Smooth muscle cell (in vitro differentiated cells): ENCODE data around the gene ITGAL. TPM values are rescaled to one million over a fixed set of nuclear protein-coding genes. Genes with fewer than 3 reads are reported as not detected.
A peak's percentile ranks its signal among the peaks of the same experiment; 100 is the strongest.

Experiments
- DNase-seq: peaks from one replicate; lab custom pipeline; 2025; ENCODE audit not compliant: unreplicated experiment; lab: John Stamatoyannopoulos, UW
- H2AFZ ChIP-seq: fragments of 200-600 bp; sonication (generic); 2 replicates; pipeline ENCODE4 v1.6.0; 2016; ENCODE audit warnings: antibody characterized with exemption, low read depth, mild to moderate bottlenecking
- H3F3A ChIP-seq: fragments of 200-600 bp; sonication (generic); 2 replicates; pipeline ENCODE4 v1.6.0; 2017; ENCODE audit warnings: antibody characterized with exemption, low read depth
- H3K27ac ChIP-seq: fragments of 200-600 bp; sonication (generic); 2 replicates; pipeline ENCODE4 v1.5.1; 2016; ENCODE audit warnings: low read depth, mild to moderate bottlenecking
- H3K27me3 ChIP-seq: fragments of 200-600 bp; sonication (generic); 2 replicates; pipeline ENCODE4 v1.6.1; 2016; ENCODE audit warnings: low read depth, mild to moderate bottlenecking
- H3K36me3 ChIP-seq: fragments of 200-600 bp; sonication (generic); 2 replicates; pipeline ENCODE4 v1.5.1; 2016; ENCODE audit warnings: low read depth
- H3K4me1 ChIP-seq: fragments of 200-600 bp; sonication (generic); 2 replicates; pipeline ENCODE4 v1.5.1; 2016; ENCODE audit warnings: low read depth
- H3K4me2 ChIP-seq: fragments of 200-600 bp; sonication (generic); 2 replicates; pipeline ENCODE4 v1.6.0; 2016; ENCODE audit warnings: mild to moderate bottlenecking
- H3K4me3 ChIP-seq: fragments of 200-600 bp; sonication (generic); 2 replicates; pipeline ENCODE4 v1.5.1; 2016; ENCODE audit warnings: mild to moderate bottlenecking
- H3K79me2 ChIP-seq: fragments of 200-600 bp; sonication (generic); 2 replicates; pipeline ENCODE4 v1.6.0; 2016; ENCODE audit warnings: low read depth, mild to moderate bottlenecking
- H3K9ac ChIP-seq: fragments of 200-600 bp; sonication (generic); 2 replicates; pipeline ENCODE4 v1.6.0; 2016; ENCODE audit warnings: low read depth
- H3K9me3 ChIP-seq: fragments of 200-600 bp; sonication (generic); replicated peaks from 2 replicates; pipeline ENCODE4 v1.5.1; 2016; ENCODE audit warnings: low read depth
- H4K20me1 ChIP-seq: fragments of 200-600 bp; sonication (generic); 2 replicates; pipeline ENCODE4 v1.6.0; 2016; ENCODE audit warnings: low read depth
- WGBS: methylation state at CpG from one replicate; pipeline ENCODE4 v1.1.7; 2016; ENCODE audit warnings: low lambda C conversion rate; 5-methylcytosine and 5-hydroxymethylcytosine counted together
- polyA plus RNA-seq: library from polyadenylated mRNA; unstranded; fragments of >200 nt; fragmentation: Nextera tagmentation; extraction: Ambion mirVana; gene quantifications from 2 replicates; pipeline ENCODE4 v1.2.1, GENCODE V29; 2016
- total RNA-seq: library from RNA; depleted of rRNA; stranded (reverse); fragments of >200 nt; gene quantifications from 2 replicates; pipeline ENCODE4 v1.2.3, GENCODE V29; 2014
- TF ChIP-seq, protein P1 (sequence below): fragments of 200-600 bp; sonication (generic); IDR thresholded peaks from 2 replicates; pipeline ENCODE4 v1.5.1; 2017; ENCODE audit warnings: borderline replicate concordance, mild to moderate bottlenecking, antibody characterized with exemption; ENCODE audit not compliant: insufficient read depth, poor library complexity, severe bottlenecking

Gene ITGAL
- total and polyA plus RNA-seq, 2 experiments from 2014 or later: not detected

DNA sequence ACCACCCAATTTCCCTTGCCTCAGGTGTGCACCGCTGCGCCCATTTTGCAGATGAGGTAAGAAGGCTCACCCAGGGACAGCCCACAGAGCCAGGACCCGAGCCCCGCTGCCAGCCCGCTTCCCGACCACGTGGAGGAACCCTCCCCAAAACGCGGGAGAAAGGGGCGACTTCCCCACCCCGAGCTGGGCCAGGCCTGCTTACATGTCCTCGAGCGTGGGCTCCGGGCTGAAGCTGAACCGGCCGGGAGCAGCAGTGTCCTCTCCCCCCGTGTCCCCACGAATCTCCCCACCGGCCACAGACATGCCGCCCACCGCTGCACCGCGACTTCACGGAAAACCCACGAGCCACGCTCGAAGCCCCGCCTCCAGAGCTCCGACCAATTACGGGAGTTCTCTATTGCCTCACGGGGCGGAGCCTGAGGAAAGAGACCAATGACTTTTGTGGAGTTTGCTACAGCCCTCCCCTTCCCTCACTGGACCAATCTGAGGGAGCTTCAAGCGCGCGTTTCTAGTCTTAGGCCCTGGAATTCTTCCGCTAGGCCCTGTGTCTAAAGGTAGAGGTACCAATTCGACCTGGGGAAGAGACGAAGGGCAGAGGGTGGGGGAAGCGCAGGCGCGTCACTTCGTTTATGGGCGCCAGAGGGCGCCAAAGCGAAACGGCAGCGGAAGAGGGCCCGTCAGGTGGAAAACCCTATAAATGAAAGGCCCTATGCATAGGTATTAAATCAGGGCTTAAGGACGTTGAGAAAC lies 42.7 kb upstream of the ITGAL start, which contains the start of gene DCTPP1:
TSS of gene DCTPP1 (minus strand) at position 353 of the 750 bp plus-strand sequence. CDS start at position 303, 50 bp downstream.
- Histone ChIP-seq H3K9ac (peak within 1 kb of the TSS; percentile 19), H3K4me3 (peak within 1 kb of the TSS; percentile 58), H3K4me1 (peaks cover 4% of the 10 kb centered on the region), H3K79me2 (no peaks in the 10 kb centered on the region), H3F3A (no peaks in the 10 kb centered on the region), H3K27ac (no peak within 1 kb of the TSS), H3K36me3 (no peaks in the 10 kb centered on the region), H2AFZ (peak within 1 kb of the TSS; percentile 65), H4K20me1 (no peaks in the 10 kb centered on the region), H3K4me2 (peak within 1 kb of the TSS; percentile 86), H3K27me3 (no peaks in the 10 kb centered on the region), H3K9me3 (no peaks in the 10 kb centered on the region)
- peak; percentile 57 for DNase-seq
- WGBS: 2% methylated on average over 49 of the region's 49 CpGs
- TF ChIP-seq, protein P1, sequence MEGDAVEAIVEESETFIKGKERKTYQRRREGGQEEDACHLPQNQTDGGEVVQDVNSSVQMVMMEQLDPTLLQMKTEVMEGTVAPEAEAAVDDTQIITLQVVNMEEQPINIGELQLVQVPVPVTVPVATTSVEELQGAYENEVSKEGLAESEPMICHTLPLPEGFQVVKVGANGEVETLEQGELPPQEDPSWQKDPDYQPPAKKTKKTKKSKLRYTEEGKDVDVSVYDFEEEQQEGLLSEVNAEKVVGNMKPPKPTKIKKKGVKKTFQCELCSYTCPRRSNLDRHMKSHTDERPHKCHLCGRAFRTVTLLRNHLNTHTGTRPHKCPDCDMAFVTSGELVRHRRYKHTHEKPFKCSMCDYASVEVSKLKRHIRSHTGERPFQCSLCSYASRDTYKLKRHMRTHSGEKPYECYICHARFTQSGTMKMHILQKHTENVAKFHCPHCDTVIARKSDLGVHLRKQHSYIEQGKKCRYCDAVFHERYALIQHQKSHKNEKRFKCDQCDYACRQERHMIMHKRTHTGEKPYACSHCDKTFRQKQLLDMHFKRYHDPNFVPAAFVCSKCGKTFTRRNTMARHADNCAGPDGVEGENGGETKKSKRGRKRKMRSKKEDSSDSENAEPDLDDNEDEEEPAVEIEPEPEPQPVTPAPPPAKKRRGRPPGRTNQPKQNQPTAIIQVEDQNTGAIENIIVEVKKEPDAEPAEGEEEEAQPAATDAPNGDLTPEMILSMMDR: peak; percentile 87

DNA sequence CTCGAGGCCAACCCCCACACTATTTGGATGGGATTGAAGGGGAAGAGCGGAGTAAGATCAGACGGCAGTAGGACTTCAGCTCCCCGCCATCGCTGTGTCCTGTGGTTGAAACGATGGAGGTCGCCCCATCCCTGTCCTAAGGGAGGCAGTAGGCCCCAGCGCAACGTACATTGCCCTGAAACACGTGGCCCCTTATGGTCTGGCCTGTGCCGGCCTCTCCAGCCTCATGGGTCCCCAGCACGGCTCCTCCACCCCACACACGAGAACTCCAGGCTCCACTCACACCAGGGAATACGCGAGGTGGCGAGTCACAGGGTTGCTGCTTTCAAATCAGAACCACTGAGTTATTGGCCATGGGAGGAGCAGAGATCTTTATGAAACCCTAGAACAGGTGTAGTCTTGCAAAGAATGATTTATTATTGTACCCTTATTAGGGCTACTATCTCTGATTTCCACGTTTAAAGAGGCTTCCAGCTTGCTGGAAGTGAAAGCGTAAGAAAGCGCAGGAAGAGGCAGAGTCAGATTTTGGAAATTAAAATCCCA lies 42.0 kb upstream of the ITGAL start:
- Histone ChIP-seq H3K4me3 (peak overlapping the region; percentile 58), H3K27ac (no peak overlapping the region)

DNA sequence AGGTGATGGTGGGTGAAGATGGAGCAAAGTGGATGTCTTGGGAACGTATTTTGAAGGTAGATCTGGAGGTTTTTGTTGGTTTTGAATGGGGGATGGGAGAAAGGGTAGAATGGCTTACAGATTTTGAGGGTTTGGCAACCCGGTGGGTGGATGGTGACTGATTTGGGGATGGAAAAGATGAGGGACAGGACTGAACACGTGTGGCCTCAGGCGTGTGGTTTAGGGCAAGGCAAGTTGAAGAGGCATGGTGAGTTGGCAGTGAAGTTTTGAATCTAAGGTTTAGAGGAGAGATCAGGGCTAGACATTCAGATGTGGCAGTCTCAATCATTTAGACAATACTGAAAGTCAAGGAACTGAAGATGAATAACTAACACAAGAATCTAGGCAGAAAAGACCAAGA lies 37.7 kb upstream of the ITGAL start:
- Histone ChIP-seq H3K27ac (no peak overlapping the region), H3K36me3 (no peaks in the 10 kb centered on the region), H4K20me1 (no peaks in the 10 kb centered on the region), H3K4me1 (peaks cover 4% of the 10 kb centered on the region), H2AFZ (no peak overlapping the region), H3K4me3 (no peak overlapping the region), H3K9ac (no peak overlapping the region), H3F3A (no peaks in the 10 kb centered on the region), H3K79me2 (no peaks in the 10 kb centered on the region), H3K27me3 (no peaks in the 10 kb centered on the region), H3K4me2 (no peak overlapping the region), H3K9me3 (no peaks in the 10 kb centered on the region)
- 78% methylated on average over 4 of the region's 4 CpGs for WGBS
- no peak for DNase-seq
- TF ChIP-seq, protein P1: no peak

More for the DNA sequence above, 42.0 kb upstream of the ITGAL start:
- no peaks in the 10 kb centered on the region for H3K9me3 ChIP-seq
- peak overlapping the region; percentile 20 for H2AFZ ChIP-seq
- TF ChIP-seq, protein P1: no peak
- no peak for DNase-seq
- H3K79me2 ChIP-seq: no peaks in the 10 kb centered on the region
- H3K27me3 ChIP-seq: no peaks in the 10 kb centered on the region
- peaks cover 4% of the 10 kb centered on the region for H3K4me1 ChIP-seq
- 45% methylated on average over 18 of the region's 19 CpGs for WGBS
- no peaks in the 10 kb centered on the region for H4K20me1 ChIP-seq
- no peaks in the 10 kb centered on the region for H3F3A ChIP-seq
- H3K4me2 ChIP-seq: peak overlapping the region; percentile 86
- H3K9ac ChIP-seq: no peak overlapping the region
- H3K36me3 ChIP-seq: no peaks in the 10 kb centered on the region
